Raji (cell line): Measurements from ENCODE around the gene MBOAT2.

ENCODE experiments used
- POLR2A ChIP-seq: IDR thresholded peaks from 2 replicates; pipeline ENCODE4 v1.6.1; 2011; ENCODE audit warnings: low read depth, low read length, control low read depth; ENCODE audit not compliant: insufficient read depth

The MBOAT2 gene

DNA sequence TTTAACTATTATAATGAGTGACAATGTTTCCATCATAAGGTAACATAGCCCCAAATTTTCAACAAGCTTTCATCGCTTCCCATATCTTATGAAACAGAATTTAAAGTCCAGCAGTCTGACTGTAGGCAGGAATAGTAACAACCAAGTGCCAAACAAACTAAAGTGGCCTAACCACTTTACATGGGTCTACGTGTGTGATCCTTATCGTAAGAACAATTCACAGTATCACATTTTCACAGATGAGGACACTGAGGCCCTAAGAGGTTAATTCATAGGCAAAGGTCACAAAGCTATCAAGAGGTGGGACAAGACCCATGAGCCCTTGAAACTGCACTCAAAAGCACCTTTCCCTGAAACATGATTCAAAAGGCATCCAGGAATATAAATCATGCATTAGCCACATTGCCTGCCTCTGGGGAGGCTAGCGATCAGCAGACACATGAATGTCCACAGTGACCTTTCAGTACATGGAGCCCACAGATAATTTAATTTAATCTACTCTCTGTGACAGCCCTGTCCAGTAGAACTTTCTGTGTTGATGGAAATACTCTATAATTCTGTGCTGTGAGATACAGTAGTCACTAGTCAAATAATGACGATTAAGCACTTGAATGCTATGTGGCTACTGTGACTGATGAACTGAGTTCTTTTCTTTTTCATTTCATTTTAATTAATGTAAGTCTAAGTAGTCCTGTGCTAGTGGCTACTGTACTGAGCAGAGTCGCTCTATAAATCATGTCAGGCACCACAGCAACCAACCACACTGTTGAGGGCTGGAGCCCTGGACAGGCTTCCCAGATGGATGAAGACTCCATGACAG, 196.4 kb downstream of the MBOAT2 start:
- TF ChIP-seq POLR2A: no peak

- TF ChIP-seq POLR2A: no peak
Observed at GRCh38 chr2:8805278-8806210, 197.9 kb downstream of the MBOAT2 start.

- no peak for TF ChIP-seq POLR2A
Observed at GRCh38 chr2:8803658-8804379, 199.7 kb downstream of the MBOAT2 start.

DNA sequence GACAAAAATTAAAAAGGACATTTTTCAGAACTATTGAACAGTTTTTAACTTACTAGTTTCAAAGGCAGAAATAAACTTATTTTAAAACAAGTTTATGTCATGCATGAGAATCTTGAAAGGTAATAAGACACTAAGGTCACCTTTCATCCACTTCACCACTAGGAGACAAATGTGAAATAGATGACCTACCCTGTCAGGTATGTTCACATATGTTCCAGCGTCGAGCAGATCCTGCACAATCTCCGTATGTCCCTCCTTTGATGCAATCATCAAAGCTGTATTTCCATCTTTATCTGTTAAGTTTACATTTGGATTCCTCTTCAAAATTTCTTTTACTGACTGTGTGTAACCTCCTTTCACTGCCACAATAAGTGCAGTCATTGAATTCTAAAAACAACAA, 200.7 kb downstream of the MBOAT2 start:
- TF ChIP-seq POLR2A: no peak
